CD4-positive, CD25-positive, alpha-beta regulatory T cell (primary cell): ENCODE measurements around the gene LAMTOR5. TPM values are rescaled to one million over a fixed set of nuclear protein-coding genes. Genes with fewer than 3 reads are reported as not detected.

ENCODE experiments used
- ATAC-seq, 2 donors: fragments of 150-1000 bp; cut with Tn5 transposase; one replicate each; pipeline ENCODE4 v1.10.0; 2021; ENCODE audit warnings: low read depth in 2 of 2, moderate number of reproducible peaks in 2 of 2, moderate library complexity in 1 of 2
- DNase-seq, 3 donors: peaks; one replicate each; pipeline versions ENCODE4 v3.0.0 to v3.0.0-alpha.2; 2012 to 2022; ENCODE audit warnings: mixed read lengths in 1 of 3
- H3K27ac ChIP-seq: one replicate; pipeline ENCODE4 v1.7.0; 2013; ENCODE audit warnings: mild to moderate bottlenecking, low read length; ENCODE audit not compliant: insufficient read depth, poor library complexity, severe bottlenecking
- H3K27me3 ChIP-seq: one replicate; pipeline ENCODE4 v1.7.0; 2013; ENCODE audit warnings: low read length; ENCODE audit not compliant: control insufficient read depth, insufficient read depth
- H3K36me3 ChIP-seq: one replicate; pipeline ENCODE4 v1.7.0; 2013; ENCODE audit warnings: mild to moderate bottlenecking, low read length, moderate library complexity; ENCODE audit not compliant: control insufficient read depth, insufficient read depth
- H3K4me1 ChIP-seq: 2 replicates; pipeline ENCODE4 v1.7.0; 2013; ENCODE audit warnings: mild to moderate bottlenecking, low read length; ENCODE audit not compliant: insufficient read depth, control insufficient read depth, poor library complexity, severe bottlenecking
- H3K4me3 ChIP-seq: one replicate; pipeline ENCODE4 v1.7.0; 2013; ENCODE audit warnings: low read depth, mild to moderate bottlenecking, low read length, moderate library complexity
- H3K9me3 ChIP-seq, 2 experiments: 1 replicate in 1 of 2; 2 replicates in 1 of 2; pipeline ENCODE4 v1.7.0; 2013; ENCODE audit warnings: low read length in 2 of 2, mild to moderate bottlenecking in 1 of 2, moderate library complexity in 1 of 2; ENCODE audit not compliant: control insufficient read depth in 2 of 2
- H3K27ac Mint-ChIP-seq, 3 donors: one replicate each; pipeline ENCODE4 v1.8.0; 2020 to 2022; ENCODE audit warnings: mild to moderate bottlenecking in 3 of 3, mixed read lengths in 3 of 3, moderate library complexity in 2 of 3
- H3K27me3 Mint-ChIP-seq: one replicate; pipeline ENCODE4 v1.8.0; 2022; ENCODE audit warnings: mild to moderate bottlenecking, mixed read lengths
- H3K36me3 Mint-ChIP-seq: one replicate; pipeline ENCODE4 v1.8.0; 2020; ENCODE audit warnings: mixed read lengths
- H3K4me1 Mint-ChIP-seq, 4 donors: one replicate each; pipeline ENCODE4 v1.8.0; 2020 to 2022; ENCODE audit warnings: mixed read lengths in 4 of 4, mild to moderate bottlenecking in 1 of 4
- H3K4me3 Mint-ChIP-seq, 4 donors: one replicate each; pipeline ENCODE4 v1.8.0; 2020 to 2022; ENCODE audit warnings: mild to moderate bottlenecking in 4 of 4, mixed read lengths in 4 of 4, moderate library complexity in 3 of 4
- H3K9me3 Mint-ChIP-seq, 7 donors: one replicate each; pipeline ENCODE4 v1.8.0; 2020 to 2022; ENCODE audit warnings: mixed read lengths in 7 of 7, mild to moderate bottlenecking in 3 of 7, moderate library complexity in 2 of 7
- polyA plus RNA-seq, 4 donors: library from polyadenylated mRNA; unstranded; fragments of 300-500 nt; fragmentation: Illumina TruSeq; gene quantifications; one replicate each; pipeline ENCODE4 v1.2.3, GENCODE V29; 2021
- total RNA-seq: library from RNA; stranded (reverse); gene quantifications from one replicate; pipeline ENCODE4 v1.2.3, GENCODE V29; 2022

LAMTOR5 gene
- total RNA-seq (79.3 TPM), polyA plus RNA-seq (100 to 1,000 TPM; 289 to 409 (median 303) TPM)

DNA sequence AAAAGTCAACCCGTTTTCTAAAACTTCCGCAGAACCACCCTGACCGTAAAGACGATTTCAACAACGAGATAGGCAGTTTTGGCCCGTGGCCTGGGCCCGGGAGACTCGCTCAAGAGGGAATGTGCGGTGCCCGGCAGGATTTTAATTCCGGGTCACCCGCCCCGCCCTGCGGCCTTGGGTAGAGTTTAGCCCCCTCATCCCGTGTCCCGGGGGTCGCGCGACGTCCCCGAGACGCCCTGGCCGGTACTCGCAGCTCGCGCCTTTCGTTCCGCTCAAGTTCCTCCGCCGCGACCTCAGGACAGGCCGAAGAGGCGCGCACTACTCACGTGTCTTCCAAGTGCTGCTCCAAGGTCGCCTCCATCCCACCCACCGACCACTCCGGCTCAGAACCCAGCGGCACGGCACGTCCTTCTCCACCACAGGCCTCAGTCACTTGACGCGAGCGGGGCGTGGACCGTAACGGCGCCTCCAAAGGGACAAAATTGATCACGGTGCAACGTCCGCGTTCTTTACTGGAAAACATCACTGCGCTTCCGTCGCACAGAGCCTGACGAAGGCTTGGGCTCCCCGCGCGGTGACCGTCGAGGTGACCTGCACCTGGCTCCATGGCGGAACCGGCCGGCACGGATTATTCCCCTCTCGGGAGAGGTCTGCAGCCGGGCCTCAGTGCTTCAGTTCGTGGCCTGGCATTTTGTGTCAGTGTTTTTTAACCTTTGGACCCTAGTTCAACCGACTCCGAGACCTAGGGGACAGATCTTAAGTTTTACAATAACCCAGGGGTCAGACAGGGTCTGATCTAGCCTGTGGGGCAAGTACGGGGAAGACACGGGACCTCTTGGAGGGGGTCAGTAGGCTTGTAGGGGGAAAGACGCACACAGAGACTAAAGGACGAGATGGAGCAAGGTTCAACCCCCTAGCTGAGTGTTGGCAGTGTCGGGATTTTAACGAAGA lies at the start of gene LAMTOR5:
TSS of gene LAMTOR5 (minus strand) at position 435 of the 951 bp plus-strand sequence. CDS start at position 361, 74 bp downstream.
- H3K4me1 Mint-ChIP-seq: peaks cover 8 to 43% (median 25%) of the 10 kb centered on the region in 4 donors
- peak within 1 kb of the TSS; percentile 97 to 100 (median 99) for H3K4me3 Mint-ChIP-seq
- peak within 1 kb of the TSS; percentile 99 to 100 (median 100) for H3K27ac Mint-ChIP-seq
- peaks cover 0 to 2% (median 0%) of the 10 kb centered on the region in 7 donors for H3K9me3 Mint-ChIP-seq
- H3K4me1 ChIP-seq: peaks cover 24% of the 10 kb centered on the region
- ATAC-seq (peak; percentile 94 to 96), DNase-seq (peak; percentile 85 to 96 (median 91))
- H3K4me3 ChIP-seq: peak within 1 kb of the TSS; percentile 97
- peak within 1 kb of the TSS; percentile 80 for H3K27ac ChIP-seq
- H3K9me3 ChIP-seq: no peaks in the 10 kb centered on the region
- H3K36me3 Mint-ChIP-seq: peaks cover 14% of the 10 kb centered on the region
- H3K36me3 ChIP-seq: peaks cover 25% of the 10 kb centered on the region
- H3K27me3 ChIP-seq: no peaks in the 10 kb centered on the region
- no peaks in the 10 kb centered on the region for H3K27me3 Mint-ChIP-seq

DNA sequence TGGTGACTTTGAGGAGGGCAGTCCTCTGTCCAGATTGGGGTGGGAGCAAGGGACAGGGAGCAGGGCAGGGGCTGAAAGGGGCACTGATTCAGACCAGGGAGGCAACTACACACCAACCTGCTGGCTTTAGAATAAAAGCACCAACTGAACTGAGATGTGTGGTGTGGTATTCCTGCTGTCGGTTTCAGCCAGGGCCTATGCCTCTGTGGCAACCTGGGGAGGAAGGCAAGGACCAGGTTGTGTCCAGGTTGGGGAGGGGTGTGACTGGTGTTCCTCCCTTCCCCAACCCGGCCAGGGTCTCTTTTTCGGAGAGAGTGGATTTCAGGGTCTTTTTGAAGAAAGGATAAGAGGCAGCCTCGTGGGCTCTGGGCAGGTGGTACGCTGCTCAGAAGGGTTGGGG lies 49.7 kb upstream of the LAMTOR5 start:
- Histone ChIP-seq H3K27ac (no peak overlapping the region), H3K9me3 (no peaks in the 10 kb centered on the region), H3K4me3 (no peak overlapping the region), H3K36me3 (no peaks in the 10 kb centered on the region), H3K4me1 (no peaks in the 10 kb centered on the region), H3K27me3 (peaks cover 1% of the 10 kb centered on the region)
- ATAC-seq: no peak
- DNase-seq: no peak
- H3K9me3 Mint-ChIP-seq: peaks cover 0 to 2% (median 0%) of the 10 kb centered on the region in 7 donors
- H3K4me1 Mint-ChIP-seq: no peaks in the 10 kb centered on the region
- H3K27ac Mint-ChIP-seq: no peak overlapping the region
- H3K4me3 Mint-ChIP-seq: no peak overlapping the region
- H3K27me3 Mint-ChIP-seq: peaks cover 26% of the 10 kb centered on the region
- H3K36me3 Mint-ChIP-seq: no peaks in the 10 kb centered on the region

DNA sequence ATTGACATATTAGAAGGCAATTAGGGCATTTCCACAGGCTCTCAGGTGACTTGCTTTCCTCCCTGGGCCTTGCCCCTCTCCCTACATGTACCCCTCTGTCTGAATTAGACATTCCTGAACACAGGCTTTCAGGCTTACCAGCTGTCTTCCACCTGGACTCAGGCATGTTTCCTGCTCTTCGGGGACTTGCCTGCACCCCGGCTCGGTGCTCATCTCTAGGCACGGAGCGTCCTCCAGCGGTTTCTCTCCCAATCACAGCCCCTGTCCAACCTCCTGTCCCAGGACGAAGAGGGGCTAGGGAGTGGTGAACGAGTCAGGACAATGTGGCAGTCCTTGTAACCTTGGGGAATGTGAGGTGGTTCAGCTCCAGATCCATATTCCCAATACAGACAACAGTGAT lies 47.7 kb upstream of the LAMTOR5 start:
- Mint-ChIP-seq H3K4me1 (no peaks in the 10 kb centered on the region), H3K27me3 (peaks cover 20% of the 10 kb centered on the region), H3K9me3 (peaks cover 0 to 2% (median 0%) of the 10 kb centered on the region in 7 donors), H3K27ac (no peak overlapping the region), H3K4me3 (no peak overlapping the region), H3K36me3 (no peaks in the 10 kb centered on the region)
- Histone ChIP-seq H3K4me3 (no peak overlapping the region), H3K9me3 (no peaks in the 10 kb centered on the region), H3K27ac (no peak overlapping the region), H3K36me3 (no peaks in the 10 kb centered on the region), H3K4me1 (no peaks in the 10 kb centered on the region), H3K27me3 (peaks cover 7% of the 10 kb centered on the region)
- no peak for ATAC-seq
- DNase-seq: no peak

- Mint-ChIP-seq H3K4me3 (no peak overlapping the region), H3K36me3 (no peaks in the 10 kb centered on the region), H3K27ac (no peak overlapping the region), H3K4me1 (no peaks in the 10 kb centered on the region), H3K9me3 (peaks cover 0 to 2% (median 0%) of the 10 kb centered on the region in 7 donors), H3K27me3 (peaks cover 26% of the 10 kb centered on the region)
- Histone ChIP-seq H3K4me1 (no peaks in the 10 kb centered on the region), H3K36me3 (no peaks in the 10 kb centered on the region), H3K27ac (no peak overlapping the region), H3K4me3 (no peak overlapping the region), H3K27me3 (peaks cover 7% of the 10 kb centered on the region), H3K9me3 (no peaks in the 10 kb centered on the region)
- ATAC-seq: no peak
- DNase-seq: no peak
Observed at GRCh38 chr1:110454328-110454727, 46.8 kb upstream of the LAMTOR5 start.

- no peaks in the 10 kb centered on the region for H3K36me3 Mint-ChIP-seq
- Histone ChIP-seq H3K4me3 (no peak overlapping the region), H3K27ac (no peak overlapping the region), H3K4me1 (no peaks in the 10 kb centered on the region), H3K36me3 (no peaks in the 10 kb centered on the region), H3K27me3 (peaks cover 7% of the 10 kb centered on the region), H3K9me3 (no peaks in the 10 kb centered on the region)
- H3K27ac Mint-ChIP-seq: no peak overlapping the region
- H3K4me3 Mint-ChIP-seq: no peak overlapping the region
- DNase-seq (no peak), ATAC-seq (no peak)
- H3K27me3 Mint-ChIP-seq: peaks cover 31% of the 10 kb centered on the region
- H3K9me3 Mint-ChIP-seq: peaks cover 0 to 2% (median 0%) of the 10 kb centered on the region in 7 donors
- H3K4me1 Mint-ChIP-seq: no peaks in the 10 kb centered on the region
Observed at GRCh38 chr1:110453829-110454228, 46.3 kb upstream of the LAMTOR5 start.

GRCh38 chr1:110452330-110452729 lies 44.8 kb upstream of the LAMTOR5 start:
- Mint-ChIP-seq H3K4me3 (no peak overlapping the region), H3K9me3 (peaks cover 0 to 2% (median 0%) of the 10 kb centered on the region in 7 donors), H3K36me3 (no peaks in the 10 kb centered on the region), H3K4me1 (no peaks in the 10 kb centered on the region), H3K27ac (no peak overlapping the region), H3K27me3 (peaks cover 32% of the 10 kb centered on the region)
- ATAC-seq (no peak), DNase-seq (no peak)
- no peak overlapping the region for H3K27ac ChIP-seq
- peaks cover 7% of the 10 kb centered on the region for H3K27me3 ChIP-seq
- no peaks in the 10 kb centered on the region for H3K9me3 ChIP-seq
- H3K36me3 ChIP-seq: no peaks in the 10 kb centered on the region
- no peak overlapping the region for H3K4me3 ChIP-seq
- H3K4me1 ChIP-seq: no peaks in the 10 kb centered on the region

- no peaks in the 10 kb centered on the region for H3K4me1 ChIP-seq
- no peak within 1 kb of the TSS for H3K27ac ChIP-seq
- H3K36me3 ChIP-seq: no peaks in the 10 kb centered on the region
- ATAC-seq (no peak), DNase-seq (no peak)
- Mint-ChIP-seq H3K27me3 (peaks cover 32% of the 10 kb centered on the region), H3K9me3 (peaks cover 0 to 2% (median 0%) of the 10 kb centered on the region in 7 donors), H3K4me3 (no peak within 1 kb of the TSS), H3K36me3 (no peaks in the 10 kb centered on the region), H3K4me1 (no peaks in the 10 kb centered on the region), H3K27ac (no peak within 1 kb of the TSS)
- no peak within 1 kb of the TSS for H3K4me3 ChIP-seq
- no peaks in the 10 kb centered on the region for H3K9me3 ChIP-seq
- peaks cover 7% of the 10 kb centered on the region for H3K27me3 ChIP-seq
Observed at GRCh38 chr1:110450929-110451328, 43.4 kb upstream of the LAMTOR5 start, which contains the start of gene PROK1. Gene PROK1, plus strand, starts transcription at chr1:110451149. Its CDS starts 68 bp downstream, at chr1:110451217.
